Neural crest cell (in vitro differentiated cells): Measurements from ENCODE around the gene HGFAC. TPM values are rescaled to one million over a fixed set of nuclear protein-coding genes. Genes with fewer than 3 reads are reported as not detected.

Source experiments
- DNase-seq: peaks from one replicate; pipeline ENCODE4 v3.0.0; 2021; ENCODE audit warnings: low read depth, mixed read lengths, low spot score
- H3K27ac Mint-ChIP-seq: one replicate; pipeline ENCODE4 v1.8.0; 2021; ENCODE audit warnings: mild to moderate bottlenecking, mixed read lengths; ENCODE audit not compliant: unreplicated experiment
- H3K27me3 Mint-ChIP-seq: 2 replicates; pipeline ENCODE4 v1.8.0; 2021; ENCODE audit warnings: low read depth, mild to moderate bottlenecking, mixed read lengths
- H3K36me3 Mint-ChIP-seq: 2 replicates; pipeline ENCODE4 v1.8.0; 2021; ENCODE audit warnings: low read depth, mild to moderate bottlenecking, mixed read lengths
- H3K4me1 Mint-ChIP-seq: 2 replicates; pipeline ENCODE4 v1.8.0; 2021; ENCODE audit warnings: mixed read lengths
- H3K4me3 Mint-ChIP-seq: one replicate; pipeline ENCODE4 v1.8.0; 2021; ENCODE audit warnings: mild to moderate bottlenecking, mixed read lengths
- H3K9me3 Mint-ChIP-seq: 2 replicates; pipeline ENCODE4 v1.8.0; 2021; ENCODE audit warnings: mixed read lengths
- total RNA-seq: library from RNA; stranded (reverse); gene quantifications from 2 replicates; pipeline ENCODE4 v1.2.1, GENCODE V29; 2021
- TF ChIP-seq, protein P1 (sequence below): fragments of 200-600 bp; sonication (generic); conservative IDR thresholded peaks from 2 replicates; pipeline ENCODE4 v1.5.0; 2021; ENCODE audit warnings: antibody characterized with exemption, mild to moderate bottlenecking

HGFAC gene
- total RNA-seq, 1 donor from 2014 or later, result 1.6 TPM

- no peak overlapping the region for H3K4me3 Mint-ChIP-seq
- no peaks in the 10 kb centered on the region for H3K36me3 Mint-ChIP-seq
- TF ChIP-seq, protein P1, sequence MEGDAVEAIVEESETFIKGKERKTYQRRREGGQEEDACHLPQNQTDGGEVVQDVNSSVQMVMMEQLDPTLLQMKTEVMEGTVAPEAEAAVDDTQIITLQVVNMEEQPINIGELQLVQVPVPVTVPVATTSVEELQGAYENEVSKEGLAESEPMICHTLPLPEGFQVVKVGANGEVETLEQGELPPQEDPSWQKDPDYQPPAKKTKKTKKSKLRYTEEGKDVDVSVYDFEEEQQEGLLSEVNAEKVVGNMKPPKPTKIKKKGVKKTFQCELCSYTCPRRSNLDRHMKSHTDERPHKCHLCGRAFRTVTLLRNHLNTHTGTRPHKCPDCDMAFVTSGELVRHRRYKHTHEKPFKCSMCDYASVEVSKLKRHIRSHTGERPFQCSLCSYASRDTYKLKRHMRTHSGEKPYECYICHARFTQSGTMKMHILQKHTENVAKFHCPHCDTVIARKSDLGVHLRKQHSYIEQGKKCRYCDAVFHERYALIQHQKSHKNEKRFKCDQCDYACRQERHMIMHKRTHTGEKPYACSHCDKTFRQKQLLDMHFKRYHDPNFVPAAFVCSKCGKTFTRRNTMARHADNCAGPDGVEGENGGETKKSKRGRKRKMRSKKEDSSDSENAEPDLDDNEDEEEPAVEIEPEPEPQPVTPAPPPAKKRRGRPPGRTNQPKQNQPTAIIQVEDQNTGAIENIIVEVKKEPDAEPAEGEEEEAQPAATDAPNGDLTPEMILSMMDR, result no peak
- H3K27me3 Mint-ChIP-seq, result no peaks in the 10 kb centered on the region
- no peak for DNase-seq
- peaks cover 65% of the 10 kb centered on the region for H3K4me1 Mint-ChIP-seq
- H3K27ac Mint-ChIP-seq, result no peak overlapping the region
- no peaks in the 10 kb centered on the region for H3K9me3 Mint-ChIP-seq
Observed at GRCh38 chr4:3412257-3413020, 29.3 kb upstream of the HGFAC start.

DNA sequence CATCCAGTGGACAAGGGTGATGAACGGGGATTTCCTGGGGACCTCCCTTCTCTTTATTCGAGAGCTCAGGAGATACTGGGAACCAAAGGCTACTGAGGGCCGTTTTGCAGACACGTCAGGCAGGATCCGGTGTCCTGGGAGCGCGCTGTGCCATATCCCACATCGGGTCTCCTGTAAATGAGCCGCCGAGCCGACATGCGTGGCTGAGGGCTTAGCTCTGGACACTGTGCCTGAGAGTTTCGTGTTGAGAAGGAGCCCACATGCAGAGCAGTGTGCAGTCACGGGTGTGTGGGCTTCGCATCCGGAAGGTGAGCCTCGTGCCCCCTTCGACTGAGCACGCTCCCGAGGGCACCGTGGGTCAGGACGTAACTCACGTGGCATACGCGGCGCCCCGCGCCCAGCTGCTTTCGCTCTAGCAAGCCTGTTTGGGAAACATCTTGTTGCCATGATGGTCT lies 28.5 kb upstream of the HGFAC start:
- Mint-ChIP-seq H3K27me3 (no peaks in the 10 kb centered on the region), H3K27ac (peak overlapping the region; percentile 96), H3K36me3 (no peaks in the 10 kb centered on the region), H3K4me1 (peaks cover 57% of the 10 kb centered on the region), H3K9me3 (no peaks in the 10 kb centered on the region), H3K4me3 (no peak overlapping the region)
- TF ChIP-seq, protein P1, result no peak
- DNase-seq, result no peak

DNA sequence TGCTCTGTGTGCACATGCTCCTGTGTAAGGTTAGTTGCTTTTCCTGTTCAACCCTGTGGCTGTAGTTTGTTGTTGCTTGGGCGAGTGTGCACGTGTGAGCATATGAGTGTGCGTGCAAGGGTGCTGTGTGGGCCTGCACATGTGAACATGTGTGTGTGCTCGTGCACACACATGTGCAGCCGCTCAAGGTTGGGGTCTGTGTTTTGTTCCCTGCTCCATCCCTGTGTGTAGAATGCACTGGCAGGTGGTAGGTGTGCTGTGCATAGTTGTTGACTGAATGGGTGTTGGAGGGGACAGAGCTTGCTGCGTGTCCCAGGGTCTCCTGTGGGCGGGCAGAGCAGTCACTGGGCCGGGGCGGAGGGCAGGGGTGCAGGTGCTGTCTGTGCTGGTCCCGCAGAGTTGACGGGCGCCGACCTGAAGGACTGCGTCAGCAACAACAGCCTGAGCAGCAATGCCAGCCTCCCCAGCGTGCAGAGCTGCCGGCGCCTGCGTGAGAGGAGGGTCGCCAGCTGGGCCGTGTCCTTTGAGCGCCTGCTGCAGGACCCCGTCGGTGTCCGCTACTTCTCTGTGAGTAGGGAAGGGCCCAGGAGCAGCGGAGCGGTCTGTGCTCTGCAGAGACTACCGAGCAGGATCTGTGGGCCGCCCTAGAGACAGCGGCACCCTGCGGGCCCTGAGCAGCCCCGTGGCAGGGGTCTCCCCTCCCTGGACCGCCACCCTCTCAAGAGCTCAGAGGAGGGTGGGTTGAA lies 27.9 kb upstream of the HGFAC start:
- Mint-ChIP-seq H3K27ac (peak overlapping the region; percentile 96), H3K36me3 (no peaks in the 10 kb centered on the region), H3K27me3 (no peaks in the 10 kb centered on the region), H3K4me3 (no peak overlapping the region), H3K4me1 (peaks cover 57% of the 10 kb centered on the region), H3K9me3 (no peaks in the 10 kb centered on the region)
- TF ChIP-seq, protein P1, result no peak
- DNase-seq, result peak; percentile 22

DNA sequence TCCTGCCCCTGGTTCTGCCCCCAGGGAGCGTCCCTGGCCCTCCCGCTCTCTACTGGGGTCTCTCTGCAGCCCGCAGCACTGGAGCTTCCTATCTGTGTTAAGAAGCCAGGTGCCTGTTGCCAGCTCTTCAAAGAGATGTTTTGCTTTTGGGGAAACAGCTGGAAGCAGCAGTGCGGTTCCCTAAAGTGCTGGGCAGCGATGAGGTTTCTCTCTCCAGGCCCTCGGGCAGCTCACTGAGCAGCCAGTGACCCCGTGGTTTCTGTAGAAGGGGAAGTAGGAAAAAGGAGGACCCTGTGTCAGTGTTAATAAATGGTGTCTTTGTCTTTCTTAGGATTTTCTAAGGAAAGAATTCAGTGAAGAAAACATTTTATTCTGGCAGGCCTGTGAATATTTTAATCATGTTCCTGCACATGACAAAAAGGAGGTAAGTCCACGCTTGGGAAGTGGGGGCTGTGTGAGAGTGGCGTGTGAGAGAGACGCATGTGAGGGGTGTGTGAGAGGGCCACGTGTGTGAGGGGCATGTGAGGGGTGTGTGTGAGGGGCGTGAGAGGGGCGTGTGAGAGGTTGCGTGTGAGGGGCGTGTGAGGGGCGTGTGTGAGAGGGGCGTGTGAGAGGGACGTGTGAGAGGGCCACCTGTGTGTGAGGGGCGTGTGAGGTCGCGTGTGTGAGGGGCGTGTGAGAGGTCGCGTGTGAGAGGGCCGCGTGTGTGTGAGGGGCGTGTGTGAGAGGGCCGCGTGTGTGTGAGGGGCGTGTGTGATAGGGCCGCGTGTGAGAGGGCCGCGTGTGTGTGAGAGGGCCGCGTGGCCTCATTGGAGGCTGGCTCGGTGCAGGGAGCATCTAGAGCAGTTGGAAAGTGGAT lies 27.1 kb upstream of the HGFAC start:
- H3K4me3 Mint-ChIP-seq, result peak overlapping the region; percentile 45
- H3K36me3 Mint-ChIP-seq, result no peaks in the 10 kb centered on the region
- TF ChIP-seq, protein P1, result no peak
- peaks cover 51% of the 10 kb centered on the region for H3K4me1 Mint-ChIP-seq
- H3K9me3 Mint-ChIP-seq, result no peaks in the 10 kb centered on the region
- H3K27me3 Mint-ChIP-seq, result no peaks in the 10 kb centered on the region
- peak; percentile 21 for DNase-seq
- H3K27ac Mint-ChIP-seq, result peak overlapping the region; percentile 97

DNA sequence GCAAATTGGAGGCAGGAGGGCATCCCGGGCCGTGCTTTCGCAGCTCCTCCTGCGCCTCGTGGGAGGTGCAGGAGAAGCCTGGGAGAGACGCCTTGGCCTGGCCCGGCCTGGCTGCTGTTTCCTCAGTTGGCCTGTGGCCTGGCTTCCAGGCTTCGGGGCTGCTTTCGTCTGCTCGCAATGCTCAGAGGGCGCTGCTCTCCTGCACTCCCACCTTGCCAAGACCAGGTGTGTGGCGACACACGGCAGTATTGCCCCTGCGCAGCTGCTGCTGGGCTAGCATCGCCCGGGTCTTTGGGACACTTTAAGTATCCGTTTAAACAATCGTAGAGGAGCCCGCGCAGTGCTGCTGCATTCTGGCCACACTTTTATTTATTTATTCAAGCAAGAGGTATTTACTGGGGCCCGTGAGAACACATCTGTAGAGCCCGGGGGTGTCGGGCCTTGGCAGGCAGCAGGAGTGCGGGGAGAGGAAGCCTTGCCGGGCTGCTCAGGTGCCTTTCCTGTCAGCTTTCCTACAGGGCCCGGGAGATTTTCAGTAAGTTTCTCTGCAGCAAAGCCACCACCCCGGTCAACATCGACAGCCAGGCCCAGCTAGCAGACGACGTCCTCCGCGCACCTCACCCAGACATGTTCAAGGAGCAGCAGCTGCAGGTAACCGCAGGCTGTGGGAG lies 26.2 kb upstream of the HGFAC start:
- Mint-ChIP-seq H3K4me3 (no peak overlapping the region), H3K27ac (peak overlapping the region; percentile 71), H3K36me3 (no peaks in the 10 kb centered on the region), H3K9me3 (no peaks in the 10 kb centered on the region), H3K27me3 (no peaks in the 10 kb centered on the region), H3K4me1 (peaks cover 43% of the 10 kb centered on the region)
- DNase-seq, result no peak
- TF ChIP-seq, protein P1, result no peak
